COR-L47 (cell line): ENCODE results near the gene ABLIM2.

Source experiments
- DNase-seq: peaks from one replicate; lab custom pipeline; 2025; lab: John Stamatoyannopoulos, UW

ABLIM2 gene

GRCh38 chr4:8119877-8120276 lies 38.7 kb downstream of the ABLIM2 start:
- DNase-seq = no peak

- DNase-seq = no peak
Observed at GRCh38 chr4:8118531-8118930, 40.1 kb downstream of the ABLIM2 start.

- DNase-seq = no peak
Observed at GRCh38 chr4:8118035-8118434, 40.6 kb downstream of the ABLIM2 start.

- DNase-seq = no peak
Observed at GRCh38 chr4:8117278-8117682, 41.3 kb downstream of the ABLIM2 start.

GRCh38 chr4:8115916-8116315 lies 42.7 kb downstream of the ABLIM2 start:
- DNase-seq = no peak

- DNase-seq = no peak
Observed at GRCh38 chr4:8115203-8115520, 43.5 kb downstream of the ABLIM2 start.

GRCh38 chr4:8114456-8115202 lies 44.0 kb downstream of the ABLIM2 start:
- no peak for DNase-seq

- no peak for DNase-seq
Observed at GRCh38 chr4:8113611-8114377, 44.8 kb downstream of the ABLIM2 start.

- no peak for DNase-seq
Observed at GRCh38 chr4:8112672-8113071, 45.9 kb downstream of the ABLIM2 start.

GRCh38 chr4:8112036-8112576 lies 46.5 kb downstream of the ABLIM2 start:
- DNase-seq = peak; percentile 52

- DNase-seq = no peak
Observed at GRCh38 chr4:8110071-8110986, 48.3 kb downstream of the ABLIM2 start.

- no peak for DNase-seq
Observed at GRCh38 chr4:8109406-8110065, 49.1 kb downstream of the ABLIM2 start.

GRCh38 chr4:8108991-8109390 lies 49.6 kb downstream of the ABLIM2 start:
- DNase-seq = no peak

GRCh38 chr4:8108261-8108660 lies 50.4 kb downstream of the ABLIM2 start:
- DNase-seq = no peak

GRCh38 chr4:8107146-8107657 lies 51.4 kb downstream of the ABLIM2 start:
- no peak for DNase-seq

GRCh38 chr4:8106451-8107025 lies 52.1 kb downstream of the ABLIM2 start:
- no peak for DNase-seq

GRCh38 chr4:8105306-8106100 lies 53.1 kb downstream of the ABLIM2 start:
- DNase-seq = no peak

GRCh38 chr4:8104491-8105305 lies 53.9 kb downstream of the ABLIM2 start:
- no peak for DNase-seq
